CD4-positive, alpha-beta T cell (primary cell): ENCODE results near the gene KCNIP4. TPM values are rescaled to one million over a fixed set of nuclear protein-coding genes. Genes with fewer than 3 reads are reported as not detected.

Source experiments
- ATAC-seq: fragments of 200-7000 bp; cut with Tn5 transposase; one replicate; pipeline ENCODE4 v1.10.0; 2022; ENCODE audit warnings: mild to moderate bottlenecking; ENCODE audit not compliant: poor library complexity
- CTCF ChIA-PET: fragments of 350-600 bp; sonication (Branson Sonifier 250); formaldehyde crosslinking; loops from one replicate; lab custom pipeline; 2021; ENCODE audit warnings: antibody characterized with exemption, inconsistent platforms; lab: Charles Lee
- POLR2A ChIA-PET: fragments of 350-600 bp; sonication (Branson Sonifier 250); formaldehyde crosslinking; loops from one replicate; lab custom pipeline; 2021; ENCODE audit warnings: antibody characterized with exemption, inconsistent platforms; lab: Charles Lee
- DNase-seq, 14 experiments: peaks; one replicate each; pipeline ENCODE4 v3.0.0-alpha.2; 2013 to 2020; ENCODE audit warnings: mixed read lengths in 2 of 14
- H3K27ac ChIP-seq, 2 donors: one replicate each; pipeline versions ENCODE4 v1.5.1 to v1.7.0; 2013; ENCODE audit warnings: low read length in 2 of 2, low read depth in 1 of 2, mild to moderate bottlenecking in 1 of 2
- H3K27me3 ChIP-seq, 2 experiments: 1 replicate in 1 of 2; 2 replicates in 1 of 2; pipeline versions ENCODE4 v1.6.1 to v1.7.0; 2013; ENCODE audit warnings: low read length in 2 of 2, control low read depth in 1 of 2, mild to moderate bottlenecking in 1 of 2, moderate library complexity in 1 of 2; ENCODE audit not compliant: insufficient read depth in 2 of 2, control insufficient read depth in 1 of 2
- H3K36me3 ChIP-seq: one replicate; pipeline ENCODE4 v1.6.1; 2013; ENCODE audit warnings: low read length, control low read depth; ENCODE audit not compliant: insufficient read depth
- H3K4me1 ChIP-seq: one replicate; pipeline ENCODE4 v1.6.1; 2013; ENCODE audit warnings: low read length, control low read depth; ENCODE audit not compliant: insufficient read depth
- H3K4me3 ChIP-seq: one replicate; pipeline ENCODE4 v1.5.1; 2013; ENCODE audit warnings: mild to moderate bottlenecking, low read length, moderate library complexity
- H3K9me3 ChIP-seq, 2 experiments: 1 replicate in 1 of 2; 2 replicates in 1 of 2; pipeline versions ENCODE4 v1.6.1 to v1.7.0; 2013; ENCODE audit warnings: low read length in 2 of 2, mild to moderate bottlenecking in 2 of 2, control low read depth in 1 of 2, moderate library complexity in 1 of 2; ENCODE audit not compliant: control insufficient read depth in 1 of 2, insufficient read depth in 1 of 2
- H3K27ac Mint-ChIP-seq: one replicate; pipeline ENCODE4 v1.8.0; 2020; ENCODE audit warnings: mixed read lengths
- H3K27me3 Mint-ChIP-seq: one replicate; pipeline ENCODE4 v1.8.0; 2021; ENCODE audit warnings: mixed read lengths
- H3K36me3 Mint-ChIP-seq: one replicate; pipeline ENCODE4 v1.8.0; 2021; ENCODE audit warnings: low read depth, mixed read lengths
- H3K4me1 Mint-ChIP-seq: one replicate; pipeline ENCODE4 v1.8.0; 2021; ENCODE audit warnings: low read depth, mixed read lengths
- H3K4me3 Mint-ChIP-seq: one replicate; pipeline ENCODE4 v1.8.0; 2020; ENCODE audit warnings: mild to moderate bottlenecking, mixed read lengths
- H3K9me3 Mint-ChIP-seq: one replicate; pipeline ENCODE4 v1.8.0; 2020; ENCODE audit warnings: mixed read lengths
- intact Hi-C, 2 experiments: fragments of 100-400 bp; cut with DNase I in 1 of 2; cut with micrococcal nuclease in 1 of 2; formaldehyde crosslinking; loops; one replicate each; pipeline versions ENCODE4 v1.15.1 to v1.9.0; 2023 to 2025; cut with DNase I, micrococcal nuclease
- total RNA-seq, 174 experiments: library from RNA in 2 of 174; stranded (reverse) in 2 of 174; gene quantifications; one replicate each; pipeline ENCODE4 v1.2.3 and lab custom pipeline; 2021 to 2026
- TF ChIP-seq, protein P1 (sequence below): fragments of 200-600 bp; IDR thresholded peaks from one replicate; pipeline ENCODE4 v1.8.0; 2022; ENCODE audit warnings: antibody characterized with exemption, mild to moderate bottlenecking

Gene KCNIP4
- total RNA-seq, 2 experiments from 2014 or later, result not detected

DNA sequence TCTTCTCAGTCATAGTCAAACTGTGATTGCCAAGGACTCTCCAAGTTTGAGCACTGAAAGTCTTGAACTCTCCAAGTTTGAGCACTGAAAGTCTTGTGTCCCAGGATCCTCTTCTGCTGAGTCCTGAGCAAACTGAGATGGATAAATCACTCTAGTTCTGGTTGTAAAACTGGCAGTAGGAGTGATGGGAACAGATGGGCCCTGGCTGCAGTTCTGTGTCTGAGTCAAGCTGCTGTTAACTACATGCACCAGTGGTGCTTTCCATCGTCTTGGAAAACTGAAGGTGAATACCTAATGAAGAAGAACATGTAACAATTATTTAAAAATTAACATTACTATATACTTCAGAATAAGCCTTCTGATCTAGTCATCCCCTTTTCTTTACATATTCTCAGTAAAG, 27.6 kb upstream of the KCNIP4 start:
- ATAC-seq, result no peak
- POLR2A ChIA-PET, result no interaction called here
- CTCF ChIA-PET, result no interaction called here
- H3K36me3 ChIP-seq, result no peaks in the 10 kb centered on the region
- no peak overlapping the region for H3K4me3 ChIP-seq
- no peaks in the 10 kb centered on the region for H3K27me3 ChIP-seq
- TF ChIP-seq, protein P1, sequence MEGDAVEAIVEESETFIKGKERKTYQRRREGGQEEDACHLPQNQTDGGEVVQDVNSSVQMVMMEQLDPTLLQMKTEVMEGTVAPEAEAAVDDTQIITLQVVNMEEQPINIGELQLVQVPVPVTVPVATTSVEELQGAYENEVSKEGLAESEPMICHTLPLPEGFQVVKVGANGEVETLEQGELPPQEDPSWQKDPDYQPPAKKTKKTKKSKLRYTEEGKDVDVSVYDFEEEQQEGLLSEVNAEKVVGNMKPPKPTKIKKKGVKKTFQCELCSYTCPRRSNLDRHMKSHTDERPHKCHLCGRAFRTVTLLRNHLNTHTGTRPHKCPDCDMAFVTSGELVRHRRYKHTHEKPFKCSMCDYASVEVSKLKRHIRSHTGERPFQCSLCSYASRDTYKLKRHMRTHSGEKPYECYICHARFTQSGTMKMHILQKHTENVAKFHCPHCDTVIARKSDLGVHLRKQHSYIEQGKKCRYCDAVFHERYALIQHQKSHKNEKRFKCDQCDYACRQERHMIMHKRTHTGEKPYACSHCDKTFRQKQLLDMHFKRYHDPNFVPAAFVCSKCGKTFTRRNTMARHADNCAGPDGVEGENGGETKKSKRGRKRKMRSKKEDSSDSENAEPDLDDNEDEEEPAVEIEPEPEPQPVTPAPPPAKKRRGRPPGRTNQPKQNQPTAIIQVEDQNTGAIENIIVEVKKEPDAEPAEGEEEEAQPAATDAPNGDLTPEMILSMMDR, result no peak
- Mint-ChIP-seq H3K27ac (no peak overlapping the region), H3K4me3 (no peak overlapping the region), H3K36me3 (no peaks in the 10 kb centered on the region), H3K9me3 (peaks cover 10% of the 10 kb centered on the region), H3K27me3 (no peaks in the 10 kb centered on the region), H3K4me1 (no peaks in the 10 kb centered on the region)
- H3K4me1 ChIP-seq, result no peaks in the 10 kb centered on the region
- intact Hi-C loops, result no loop called here
- no peak for DNase-seq
- no peak overlapping the region for H3K27ac ChIP-seq
- no peaks in the 10 kb centered on the region for H3K9me3 ChIP-seq

DNA sequence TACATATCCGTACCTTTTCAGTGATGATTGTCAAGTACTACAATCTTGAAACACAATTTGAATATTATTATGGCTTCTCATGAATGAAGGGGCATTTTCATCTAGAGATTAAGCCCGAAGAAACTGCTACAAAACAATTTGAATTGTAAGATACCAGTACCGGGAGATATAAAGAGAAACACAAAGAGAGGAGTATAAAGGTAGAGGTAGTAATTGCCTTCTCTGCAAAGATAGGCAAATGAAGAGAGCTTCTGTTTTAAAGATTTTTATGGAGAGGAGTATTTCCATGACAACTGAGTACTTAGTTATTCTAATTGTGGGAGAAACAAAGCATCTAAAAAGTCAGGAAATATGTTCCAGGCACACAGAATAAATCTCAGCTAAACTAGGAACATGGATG, 25.3 kb upstream of the KCNIP4 start:
- H3K9me3 ChIP-seq, result no peaks in the 10 kb centered on the region
- no peak overlapping the region for H3K4me3 Mint-ChIP-seq
- no peak overlapping the region for H3K27ac Mint-ChIP-seq
- H3K27me3 Mint-ChIP-seq, result no peaks in the 10 kb centered on the region
- ChIA-PET POLR2A (no interaction called here), CTCF (no interaction called here)
- peaks cover 13% of the 10 kb centered on the region for H3K9me3 Mint-ChIP-seq
- H3K4me1 Mint-ChIP-seq, result no peaks in the 10 kb centered on the region
- no peaks in the 10 kb centered on the region for H3K36me3 ChIP-seq
- intact Hi-C loops, result no loop called here
- H3K4me1 ChIP-seq, result no peaks in the 10 kb centered on the region
- H3K4me3 ChIP-seq, result no peak overlapping the region
- no peak overlapping the region for H3K27ac ChIP-seq
- H3K36me3 Mint-ChIP-seq, result no peaks in the 10 kb centered on the region
- ATAC-seq (no peak), DNase-seq (no peak)
- no peaks in the 10 kb centered on the region for H3K27me3 ChIP-seq
- TF ChIP-seq, protein P1, result no peak

DNA sequence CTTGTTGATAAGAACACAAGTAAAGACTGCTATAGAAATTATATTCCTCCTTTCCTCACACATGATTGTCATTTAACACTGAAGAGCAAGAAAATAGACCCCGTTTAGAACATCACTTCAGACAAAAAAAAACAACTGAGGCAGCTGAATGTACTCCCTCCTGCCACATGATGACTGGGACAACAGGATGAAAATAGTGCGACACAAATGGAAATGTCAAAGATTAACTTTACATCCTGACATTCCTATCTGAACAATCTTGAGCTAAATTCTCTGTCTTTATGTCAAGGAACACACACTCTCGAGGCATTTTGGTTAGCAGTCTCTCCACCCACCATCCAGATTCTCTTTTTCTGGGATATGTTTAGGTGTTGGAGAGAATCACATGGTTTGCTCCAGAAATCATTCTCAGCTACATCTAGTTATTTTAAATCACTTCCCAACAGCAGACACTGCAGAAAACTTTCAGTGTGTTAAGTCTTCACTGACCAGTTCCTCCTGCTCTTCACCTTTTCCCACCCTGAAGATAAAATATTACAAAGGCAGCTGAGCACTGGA, 16.3 kb upstream of the KCNIP4 start:
- Histone ChIP-seq H3K27ac (no peak overlapping the region), H3K4me3 (no peak overlapping the region), H3K9me3 (peaks cover 0 to 3% of the 10 kb centered on the region in 2 experiments), H3K27me3 (no peaks in the 10 kb centered on the region), H3K4me1 (no peaks in the 10 kb centered on the region), H3K36me3 (no peaks in the 10 kb centered on the region)
- Mint-ChIP-seq H3K9me3 (peaks cover 5% of the 10 kb centered on the region), H3K27ac (no peak overlapping the region), H3K36me3 (no peaks in the 10 kb centered on the region), H3K27me3 (no peaks in the 10 kb centered on the region), H3K4me3 (no peak overlapping the region), H3K4me1 (no peaks in the 10 kb centered on the region)
- intact Hi-C loops, result no loop called here
- TF ChIP-seq, protein P1, result no peak
- DNase-seq (no peak), ATAC-seq (no peak)
- ChIA-PET CTCF (no interaction called here), POLR2A (no interaction called here)
